ENCODE data around the gene TSPAN4. TPM values are rescaled to one million over a fixed set of nuclear protein-coding genes. Genes with fewer than 3 reads are reported as not detected.

TSPAN4 gene
- total and polyA plus RNA-seq, 12 donors: 22.2 to 66.5 (median 29.5) TPM

DNA sequence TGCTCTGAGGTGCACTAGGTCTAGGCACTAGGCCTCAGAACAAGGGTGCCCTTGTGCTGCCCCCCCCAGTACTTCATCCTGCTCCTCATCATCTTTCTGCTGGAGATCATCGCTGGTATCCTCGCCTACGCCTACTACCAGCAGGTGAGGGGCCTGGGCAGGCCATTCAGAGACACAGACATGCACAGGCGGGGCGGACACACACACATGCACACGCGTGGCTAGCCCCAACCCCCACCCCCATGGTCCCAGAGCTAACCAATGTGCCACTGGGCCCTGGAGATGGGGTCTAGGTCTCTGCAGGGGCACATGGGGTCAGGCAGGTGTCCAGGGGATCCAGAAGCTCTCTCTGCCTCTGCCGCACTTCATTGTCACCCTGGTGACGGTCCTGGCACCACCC is 6.0 kb upstream of the TSPAN4 start:
- ATAC-seq: no peak
- Histone ChIP-seq H3K27ac (peak overlapping the region in 6 of 10 donors; percentile 23 to 99 (median 70)), H3K4me1 (peaks cover 28 to 93% (median 77%) of the 10 kb centered on the region in 9 donors), H3K9me3 (no peaks in the 10 kb centered on the region), H3K4me3 (no peak overlapping the region), H3K36me3 (peaks cover 0 to 56% (median 44%) of the 10 kb centered on the region in 9 donors), H3K27me3 (peaks cover 0 to 8% (median 0%) of the 10 kb centered on the region in 7 donors)
- intact Hi-C loops (cut with DNase I): no loop called here
- WGBS, 2 donors: 82 to 84% methylated on average over 9 of the region's 9 CpGs
- TF ChIP-seq, protein P1, sequence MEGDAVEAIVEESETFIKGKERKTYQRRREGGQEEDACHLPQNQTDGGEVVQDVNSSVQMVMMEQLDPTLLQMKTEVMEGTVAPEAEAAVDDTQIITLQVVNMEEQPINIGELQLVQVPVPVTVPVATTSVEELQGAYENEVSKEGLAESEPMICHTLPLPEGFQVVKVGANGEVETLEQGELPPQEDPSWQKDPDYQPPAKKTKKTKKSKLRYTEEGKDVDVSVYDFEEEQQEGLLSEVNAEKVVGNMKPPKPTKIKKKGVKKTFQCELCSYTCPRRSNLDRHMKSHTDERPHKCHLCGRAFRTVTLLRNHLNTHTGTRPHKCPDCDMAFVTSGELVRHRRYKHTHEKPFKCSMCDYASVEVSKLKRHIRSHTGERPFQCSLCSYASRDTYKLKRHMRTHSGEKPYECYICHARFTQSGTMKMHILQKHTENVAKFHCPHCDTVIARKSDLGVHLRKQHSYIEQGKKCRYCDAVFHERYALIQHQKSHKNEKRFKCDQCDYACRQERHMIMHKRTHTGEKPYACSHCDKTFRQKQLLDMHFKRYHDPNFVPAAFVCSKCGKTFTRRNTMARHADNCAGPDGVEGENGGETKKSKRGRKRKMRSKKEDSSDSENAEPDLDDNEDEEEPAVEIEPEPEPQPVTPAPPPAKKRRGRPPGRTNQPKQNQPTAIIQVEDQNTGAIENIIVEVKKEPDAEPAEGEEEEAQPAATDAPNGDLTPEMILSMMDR (IDR thresholded peaks at IDR 0.05): no peak
- no peak for DNase-seq

DNA sequence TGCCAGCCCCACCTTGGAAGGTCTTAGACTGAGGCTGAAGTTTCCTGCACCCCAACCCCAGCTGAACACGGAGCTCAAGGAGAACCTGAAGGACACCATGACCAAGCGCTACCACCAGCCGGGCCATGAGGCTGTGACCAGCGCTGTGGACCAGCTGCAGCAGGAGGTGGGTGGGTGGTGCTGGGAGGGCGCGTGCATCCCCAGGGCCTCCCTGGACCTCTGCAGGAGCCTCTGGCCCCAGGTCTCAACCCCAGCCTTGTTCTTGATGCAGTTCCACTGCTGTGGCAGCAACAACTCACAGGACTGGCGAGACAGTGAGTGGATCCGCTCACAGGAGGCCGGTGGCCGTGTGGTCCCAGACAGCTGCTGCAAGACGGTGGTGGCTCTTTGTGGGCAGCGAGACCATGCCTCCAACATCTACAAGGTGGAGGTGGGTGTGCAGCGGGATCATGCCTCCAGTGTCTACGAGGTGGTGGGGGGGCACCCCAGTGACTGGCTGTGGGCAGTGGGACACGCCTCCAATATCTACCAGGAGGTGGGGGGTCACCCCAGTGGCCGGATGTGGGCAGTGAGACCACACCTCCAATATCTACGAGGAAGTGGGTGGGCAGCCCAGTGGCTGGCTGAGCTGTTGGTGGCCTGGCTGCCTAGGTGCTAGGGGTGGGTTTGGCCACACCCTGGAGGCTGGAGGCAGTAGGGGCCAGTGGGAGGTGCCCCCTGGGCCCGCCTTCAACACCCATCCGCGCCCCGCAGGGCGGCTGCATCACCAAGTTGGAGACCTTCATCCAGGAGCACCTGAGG is 5.3 kb upstream of the TSPAN4 start:
- Histone ChIP-seq H3K27me3 (peaks cover 0 to 1% (median 0%) of the 10 kb centered on the region in 7 donors), H3K9me3 (no peaks in the 10 kb centered on the region), H3K4me1 (peaks cover 23 to 89% (median 76%) of the 10 kb centered on the region in 9 donors), H3K4me3 (no peak overlapping the region), H3K27ac (peak overlapping the region in 6 of 10 donors; percentile 23 to 99 (median 70)), H3K36me3 (peaks cover 0 to 56% (median 44%) of the 10 kb centered on the region in 9 donors)
- TF ChIP-seq, protein P1 (IDR thresholded peaks at IDR 0.05): no peak
- DNase-seq: no peak
- intact Hi-C loops (cut with DNase I): no loop called here
- WGBS, 2 donors: 85 to 87% methylated on average over 22 of the region's 22 CpGs
- no peak for ATAC-seq

DNA sequence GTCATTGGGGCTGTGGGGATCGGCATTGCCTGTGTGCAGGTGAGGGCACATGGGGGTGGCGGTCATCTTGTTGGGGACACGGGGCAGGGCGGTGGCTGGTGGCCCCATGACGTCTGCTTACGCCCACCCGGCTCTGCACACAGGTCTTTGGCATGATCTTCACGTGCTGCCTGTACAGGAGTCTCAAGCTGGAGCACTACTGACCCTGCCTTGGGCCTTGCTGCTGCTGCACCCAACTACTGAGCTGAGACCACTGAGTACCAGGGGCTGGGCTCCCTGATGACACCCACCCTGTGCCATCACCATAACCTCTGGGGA is 4.7 kb upstream of the TSPAN4 start:
- Histone ChIP-seq H3K27ac (peak overlapping the region in 5 of 10 donors; percentile 9 to 96 (median 44)), H3K36me3 (peaks cover 0 to 56% (median 44%) of the 10 kb centered on the region in 9 donors), H3K4me1 (peaks cover 23 to 86% (median 74%) of the 10 kb centered on the region in 9 donors), H3K4me3 (no peak overlapping the region), H3K9me3 (no peaks in the 10 kb centered on the region), H3K27me3 (no peaks in the 10 kb centered on the region)
- ATAC-seq: no peak
- no peak for DNase-seq
- intact Hi-C loops (cut with DNase I): no loop called here
- TF ChIP-seq, protein P1 (IDR thresholded peaks at IDR 0.05): no peak
- 70 to 74% methylated on average over 8 of the region's 8 CpGs for whole genome bisulfite sequencing, 2 donors

DNA sequence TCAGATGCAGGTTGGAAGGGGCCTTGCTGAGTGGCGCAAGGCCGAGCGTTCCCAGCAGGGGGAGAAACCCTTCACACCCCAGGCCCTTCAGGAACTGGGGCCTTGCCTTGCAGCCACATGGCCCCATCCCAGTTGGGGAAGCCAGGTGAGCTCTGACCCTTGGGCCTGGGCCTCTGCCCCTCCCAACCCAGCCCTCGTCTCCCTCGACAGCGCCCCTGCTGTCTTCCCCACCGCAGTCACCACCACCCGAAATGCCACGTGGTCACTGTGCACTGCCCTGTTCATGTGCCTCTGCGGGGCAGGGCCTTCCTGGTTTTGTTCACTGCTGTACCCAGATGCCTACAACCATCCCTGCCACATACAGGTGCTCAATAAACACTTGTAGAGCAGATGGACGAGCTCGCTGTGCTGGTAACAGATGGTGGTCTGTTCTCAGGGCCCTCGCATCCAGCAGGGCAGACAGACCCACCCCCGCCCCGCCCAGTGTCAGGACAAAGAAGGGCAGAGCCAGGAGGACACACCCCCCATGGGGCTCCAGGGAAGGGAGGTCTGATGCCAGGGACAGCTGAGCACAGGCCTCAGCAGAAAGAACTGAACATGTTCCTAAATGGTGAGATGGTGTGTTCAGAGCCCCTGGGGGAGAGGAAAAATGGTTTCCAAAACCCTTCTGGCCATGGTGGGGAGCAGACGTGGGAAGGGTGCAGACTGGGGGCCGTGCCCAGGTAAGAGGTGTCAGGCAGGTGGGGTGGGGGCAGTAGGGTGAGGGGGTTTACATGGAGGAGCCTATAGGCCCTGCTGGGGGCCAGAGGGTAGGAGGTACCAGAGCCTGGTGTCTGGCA is 4.0 kb upstream of the TSPAN4 start:
- DNase-seq: no peak
- H3K4me1 ChIP-seq: peaks cover 22 to 88% (median 75%) of the 10 kb centered on the region in 9 donors
- no peaks in the 10 kb centered on the region for H3K27me3 ChIP-seq
- H3K4me3 ChIP-seq: no peak overlapping the region
- peaks cover 0 to 56% (median 44%) of the 10 kb centered on the region in 9 donors for H3K36me3 ChIP-seq
- no peaks in the 10 kb centered on the region for H3K9me3 ChIP-seq
- ATAC-seq: no peak
- peak overlapping the region in 3 of 10 donors; percentile 0 to 44 (median 37) for H3K27ac ChIP-seq
- WGBS, 2 donors: 46% methylated on average over 17 of the region's 17 CpGs
- TF ChIP-seq, protein P1 (IDR thresholded peaks at IDR 0.05): peak in 5 of 9 donors; percentile 17 to 24 (median 22)
- intact Hi-C loops (cut with DNase I): no loop called here

Measured in heart right ventricle (tissue), 16 donors.